Lower leg skin (tissue), 3 donors: ENCODE results near the gene TPK1.

ENCODE experiments used
- CTCF ChIP-seq, 3 donors: fragments of 450-650 bp; IDR thresholded peaks; one replicate each; pipeline ENCODE4 v1.5.1; 2016; ENCODE audit warnings: antibody characterized with exemption in 3 of 3, mild to moderate bottlenecking in 3 of 3, moderate library complexity in 2 of 3
- POLR2A ChIP-seq, 2 donors: fragments of 450-650 bp; IDR thresholded peaks; one replicate each; pipeline ENCODE4 v1.6.1; 2016 to 2017; ENCODE audit warnings: antibody characterized with exemption in 2 of 2, mild to moderate bottlenecking in 1 of 2, moderate library complexity in 1 of 2

- TF ChIP-seq CTCF (IDR thresholded peaks at IDR 0.05) (no peak), POLR2A (IDR thresholded peaks at IDR 0.05) (no peak)
Measured at GRCh38 chr7:144414815-144415214, 421.0 kb downstream of the TPK1 start.
